GM06990 (cell line): ENCODE measurements around the gene AQP7.

Experiments
- DNase-seq: peaks from one replicate; pipeline ENCODE4 v3.0.0-alpha.2; 2011; ENCODE audit not compliant: insufficient read length; ENCODE audit errors: extremely low read depth
- H3K27me3 ChIP-seq: replicated peaks from 2 replicates; pipeline ENCODE4 v1.6.0; 2011; ENCODE audit warnings: low read length; ENCODE audit not compliant: control insufficient read depth, insufficient read depth
- H3K36me3 ChIP-seq: 2 replicates; pipeline ENCODE4 v1.5.1; 2011; ENCODE audit warnings: low read length; ENCODE audit not compliant: control insufficient read depth, insufficient read depth
- H3K4me3 ChIP-seq: replicated peaks from 2 replicates; pipeline ENCODE4 v1.5.1; 2011; ENCODE audit warnings: low read depth, mild to moderate bottlenecking, control low read depth, low read length
- CTCF ChIP-seq: IDR thresholded peaks from 2 replicates; pipeline ENCODE4 v1.5.1; 2011; ENCODE audit warnings: low read length, control low read depth, mild to moderate bottlenecking, inconsistent platforms; ENCODE audit not compliant: insufficient read depth, poor library complexity, severe bottlenecking

The AQP7 gene

GRCh38 chr9:33349743-33350142 is 52.6 kb downstream of the AQP7 start:
- Histone ChIP-seq H3K36me3 (peaks cover 20% of the 10 kb centered on the region), H3K27me3 (no peaks in the 10 kb centered on the region), H3K4me3 (no peak overlapping the region)
- no peak for TF ChIP-seq CTCF
- no peak for DNase-seq

- no peak for TF ChIP-seq CTCF
- H3K36me3 ChIP-seq, result peaks cover 18% of the 10 kb centered on the region
- DNase-seq, result no peak
- H3K4me3 ChIP-seq, result no peak overlapping the region
- no peaks in the 10 kb centered on the region for H3K27me3 ChIP-seq
Observed at GRCh38 chr9:33348998-33349397, 53.4 kb downstream of the AQP7 start.

GRCh38 chr9:33346564-33346963 is 55.8 kb downstream of the AQP7 start:
- Histone ChIP-seq H3K4me3 (no peak overlapping the region), H3K27me3 (no peaks in the 10 kb centered on the region), H3K36me3 (peaks cover 16% of the 10 kb centered on the region)
- no peak for DNase-seq
- no peak for TF ChIP-seq CTCF

- no peak overlapping the region for H3K4me3 ChIP-seq
- TF ChIP-seq CTCF, result no peak
- peaks cover 25% of the 10 kb centered on the region for H3K36me3 ChIP-seq
- H3K27me3 ChIP-seq, result no peaks in the 10 kb centered on the region
- no peak for DNase-seq
Observed at GRCh38 chr9:33344145-33344544, 58.2 kb downstream of the AQP7 start.

- Histone ChIP-seq H3K27me3 (no peaks in the 10 kb centered on the region), H3K4me3 (no peak overlapping the region), H3K36me3 (peaks cover 23% of the 10 kb centered on the region)
- no peak for TF ChIP-seq CTCF
- DNase-seq, result no peak
Observed at GRCh38 chr9:33341182-33341581, 61.2 kb downstream of the AQP7 start.

- TF ChIP-seq CTCF, result no peak
- no peaks in the 10 kb centered on the region for H3K27me3 ChIP-seq
- no peak overlapping the region for H3K4me3 ChIP-seq
- no peak for DNase-seq
- peaks cover 21% of the 10 kb centered on the region for H3K36me3 ChIP-seq
Observed at GRCh38 chr9:33340186-33340585, 62.2 kb downstream of the AQP7 start.
